SW 1271 (cell line): Measurements from ENCODE around the gene PRKCA.
A peak's percentile ranks its signal among the peaks of the same experiment; 100 is the strongest.

Source experiments
- DNase-seq, 2 experiments: peaks; one replicate each; lab custom pipeline; 2025; lab: John Stamatoyannopoulos, UW

The PRKCA gene

DNA sequence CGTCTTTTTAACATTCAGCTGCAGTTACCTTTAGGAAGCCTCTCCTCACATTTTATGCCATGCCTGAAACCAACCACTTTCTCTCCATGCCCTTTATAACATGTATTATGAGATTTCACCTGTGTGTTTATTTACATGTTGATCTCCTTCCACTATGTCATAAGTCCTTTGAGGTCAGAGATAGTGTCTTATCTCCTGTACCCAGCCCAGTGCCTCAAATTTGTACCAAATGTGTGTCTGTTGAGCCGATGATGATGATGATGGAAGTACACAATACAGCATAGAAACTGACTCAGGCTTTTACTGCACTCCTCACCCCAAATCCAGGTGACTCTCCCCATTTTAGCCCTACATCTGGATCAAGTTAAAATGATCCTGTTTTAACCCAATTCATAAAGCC lies 353.0 kb downstream of the PRKCA start:
- no peak for DNase-seq

DNA sequence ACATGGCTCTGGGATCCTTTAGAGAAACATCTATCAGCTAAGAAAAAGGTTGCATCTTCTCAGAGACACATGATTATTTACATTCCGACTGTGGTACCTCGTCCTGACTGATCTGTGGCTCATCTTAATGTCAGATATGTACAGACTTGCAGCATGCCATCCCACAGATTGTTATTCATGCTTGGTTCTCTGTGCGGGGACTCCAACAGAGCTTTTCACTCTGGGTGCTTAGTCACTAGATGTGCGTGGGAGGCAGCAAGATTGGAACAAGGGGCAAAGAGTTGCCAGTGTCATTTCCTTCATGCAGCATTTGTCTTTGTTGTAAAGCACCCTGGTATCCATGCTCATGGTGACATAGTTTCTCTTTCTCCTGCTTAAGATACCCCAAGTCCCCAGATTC lies 353.4 kb downstream of the PRKCA start:
- DNase-seq: no peak

DNA sequence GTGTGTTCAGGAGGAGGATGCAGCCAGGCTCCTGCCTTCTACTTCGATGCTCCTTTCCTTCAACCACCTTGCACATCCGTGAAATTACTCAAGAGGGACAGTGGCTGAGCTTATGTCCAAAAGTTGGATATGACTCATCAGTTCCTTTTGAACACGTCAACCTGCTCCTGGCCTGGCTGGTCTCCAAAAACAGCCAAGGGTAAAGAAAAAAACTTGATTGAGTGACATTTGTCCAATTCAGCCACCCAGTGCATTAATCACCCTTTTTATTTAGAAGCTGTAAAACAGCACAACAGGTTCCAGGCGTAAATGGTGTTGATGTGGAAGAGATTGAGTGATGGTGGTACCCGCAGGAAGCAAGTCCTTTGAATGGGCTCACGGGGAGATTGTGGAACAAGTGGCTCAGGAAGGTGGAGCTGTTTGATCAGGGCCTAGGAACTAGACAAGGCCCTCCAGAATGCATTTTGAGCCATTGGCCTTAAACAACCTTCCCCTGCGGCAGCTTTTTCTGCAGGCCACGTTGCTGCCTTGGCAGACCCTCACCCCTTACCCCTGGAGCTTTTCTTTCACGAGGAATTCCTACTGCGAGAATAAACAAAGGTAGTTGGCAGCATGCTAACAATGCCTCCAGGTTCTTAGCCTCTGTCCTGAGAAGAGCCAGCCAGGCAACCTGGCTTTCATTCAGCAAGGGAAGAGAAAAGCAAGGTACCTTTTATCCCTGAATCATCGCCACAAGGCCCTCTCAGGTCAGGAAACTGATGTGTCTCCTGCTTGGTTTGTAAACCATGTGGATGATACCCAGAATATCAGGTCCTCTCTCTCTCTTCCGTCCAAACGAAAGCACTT lies 359.2 kb downstream of the PRKCA start:
- DNase-seq: peak; percentile 16 to 35

DNA sequence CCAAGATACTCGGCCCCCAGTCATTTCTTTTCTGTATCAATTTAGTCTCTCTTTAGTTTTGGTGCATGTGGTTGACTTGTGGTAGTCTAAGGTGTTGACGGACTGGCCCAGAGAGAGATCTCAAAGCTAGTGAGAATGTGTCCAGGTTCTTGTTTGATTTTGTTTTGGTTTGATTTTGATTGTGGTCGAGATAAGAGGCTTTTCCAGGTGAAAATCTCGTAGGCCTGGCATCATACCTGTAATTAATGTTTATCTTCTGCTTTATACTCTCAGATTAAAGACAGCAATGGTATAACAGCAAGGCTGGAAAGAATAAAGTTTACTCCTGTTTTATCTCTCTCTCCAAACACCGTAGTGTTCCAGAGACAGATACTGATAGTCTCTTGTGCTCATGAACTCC lies 360.1 kb downstream of the PRKCA start:
- DNase-seq: no peak

- DNase-seq: no peak
Measured at GRCh38 chr17:66663041-66663606, 360.7 kb downstream of the PRKCA start.

DNA sequence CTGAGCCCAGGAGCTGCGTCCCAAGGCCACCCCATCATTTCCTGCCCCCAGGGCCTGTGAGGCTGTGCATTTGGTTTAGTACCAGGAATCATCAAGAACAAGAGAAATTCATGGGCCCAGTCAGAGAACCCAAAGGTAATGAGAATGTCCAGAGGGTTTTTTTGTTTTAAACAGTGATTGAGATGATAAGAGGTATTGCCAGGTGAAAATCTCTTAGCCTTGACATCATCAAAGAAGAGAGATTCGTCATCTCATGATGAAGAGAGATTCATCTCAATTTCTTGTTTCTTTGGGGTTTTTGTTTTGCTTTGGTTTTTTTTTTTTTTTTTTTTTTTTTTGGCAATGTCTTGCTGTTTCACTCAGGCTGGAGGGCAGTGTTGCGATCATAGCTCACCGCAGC lies 361.9 kb downstream of the PRKCA start:
- no peak for DNase-seq

DNA sequence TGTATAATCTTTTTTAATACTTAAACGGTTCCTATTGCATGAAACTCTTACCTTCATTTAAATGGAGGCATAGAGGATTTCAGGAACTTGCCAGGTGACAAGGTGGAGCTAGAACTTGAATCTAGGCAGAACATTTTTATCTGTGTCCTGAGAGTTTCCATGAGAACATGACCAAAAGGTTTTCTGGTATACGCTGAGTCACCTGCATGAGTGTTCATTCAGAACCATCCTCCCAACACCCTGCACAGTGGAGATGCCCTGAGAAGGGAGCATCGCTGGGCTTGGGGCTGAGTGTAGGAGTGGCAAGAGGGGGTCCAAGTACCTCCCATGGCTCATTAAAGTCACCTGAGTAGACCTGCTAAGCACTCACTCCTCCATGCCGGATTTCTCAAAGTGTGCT lies 362.8 kb downstream of the PRKCA start:
- DNase-seq: no peak

DNA sequence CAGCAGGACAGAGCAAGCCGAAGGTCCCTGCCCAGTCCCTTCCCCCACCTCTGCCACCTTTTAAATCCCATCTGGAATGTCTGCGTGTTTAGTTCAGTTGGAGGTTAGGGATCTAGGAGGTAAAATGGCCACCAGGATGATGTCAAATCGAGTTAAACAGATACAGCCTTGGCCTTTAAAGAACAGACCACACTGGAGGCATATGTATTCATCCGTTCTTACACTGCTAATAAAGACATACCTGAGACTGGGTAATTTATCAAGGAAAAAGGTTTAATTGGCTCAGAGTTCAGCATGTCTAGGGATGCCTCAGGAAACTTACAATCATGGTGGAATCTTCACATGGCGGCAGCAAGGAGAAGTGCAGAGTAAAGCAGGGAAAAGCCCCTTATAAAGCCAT lies 364.7 kb downstream of the PRKCA start:
- no peak for DNase-seq

GRCh38 chr17:66667491-66668030 lies 365.1 kb downstream of the PRKCA start:
- no peak for DNase-seq

DNA sequence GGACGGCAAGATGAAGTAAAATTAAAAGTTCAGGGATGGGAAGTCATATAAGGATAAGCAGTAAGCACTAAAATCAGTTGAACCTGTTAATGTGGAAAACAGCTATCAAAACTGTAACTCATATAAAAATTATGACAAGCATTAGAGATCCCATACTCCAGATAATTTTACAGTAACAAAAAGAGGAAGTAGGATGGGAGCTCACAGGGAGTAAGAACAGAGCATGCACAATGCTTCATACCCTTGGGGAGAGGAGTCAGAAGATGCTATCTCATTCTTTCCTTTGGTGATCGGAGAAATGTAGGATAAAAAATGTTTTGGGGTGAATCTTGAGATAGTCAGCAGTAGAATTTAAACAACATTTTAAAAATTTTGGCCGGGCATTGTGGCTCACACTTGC lies 367.8 kb downstream of the PRKCA start:
- DNase-seq: no peak

- no peak for DNase-seq
Measured at GRCh38 chr17:66671156-66671555, 368.7 kb downstream of the PRKCA start.

- DNase-seq: peak in 1 of 2 experiments; percentile 45
Measured at GRCh38 chr17:66673668-66674276, 371.4 kb downstream of the PRKCA start.

- DNase-seq: no peak
Measured at GRCh38 chr17:66675273-66675990, 373.0 kb downstream of the PRKCA start.

DNA sequence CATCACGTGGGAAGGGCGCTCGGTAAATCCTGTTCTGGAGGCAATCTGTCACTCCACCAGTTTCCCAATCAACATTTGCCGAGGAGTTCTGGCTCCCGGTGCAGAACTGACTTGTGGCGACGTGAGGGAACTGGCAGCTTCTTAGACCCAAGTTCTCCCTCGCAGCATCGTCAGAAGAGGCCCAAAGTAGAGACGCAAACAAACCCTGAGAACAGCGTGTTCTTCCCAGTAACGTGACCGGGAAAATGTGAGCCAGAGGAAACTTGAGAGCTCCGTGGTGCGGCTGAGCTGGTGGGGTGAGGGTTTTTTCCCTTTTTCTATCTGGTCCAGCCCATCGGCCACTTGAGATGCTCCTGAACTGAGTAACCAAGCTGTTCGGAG lies 373.6 kb downstream of the PRKCA start:
- no peak for DNase-seq

- DNase-seq: no peak
Measured at GRCh38 chr17:66676421-66676820, 374.0 kb downstream of the PRKCA start.

- no peak for DNase-seq
Measured at GRCh38 chr17:66677201-66677981, 375.0 kb downstream of the PRKCA start.

GRCh38 chr17:66678061-66678460 lies 375.6 kb downstream of the PRKCA start:
- DNase-seq: no peak

GRCh38 chr17:66678827-66679226 lies 376.4 kb downstream of the PRKCA start:
- no peak for DNase-seq

GRCh38 chr17:66679631-66680517 lies 377.5 kb downstream of the PRKCA start:
- no peak for DNase-seq

- no peak for DNase-seq
Measured at GRCh38 chr17:66682283-66682682, 379.9 kb downstream of the PRKCA start.

DNA sequence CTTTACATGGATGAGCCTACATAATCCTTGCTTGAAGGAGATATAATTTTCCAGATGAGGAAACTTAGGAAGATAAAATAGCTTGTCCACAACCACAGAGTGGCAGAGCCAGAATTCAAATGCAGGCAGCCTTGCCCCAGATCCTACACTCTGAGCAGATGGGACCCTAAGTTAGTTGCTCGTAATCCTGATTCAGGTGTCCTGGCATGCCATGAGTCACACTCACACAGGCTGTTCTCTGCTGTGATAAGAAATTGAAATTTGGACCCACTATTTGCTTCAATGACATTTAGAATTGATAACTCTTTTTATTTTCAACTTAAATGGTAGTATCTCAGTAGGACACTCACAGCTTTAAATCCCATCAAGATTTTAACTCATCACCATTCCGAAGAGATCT lies 381.8 kb downstream of the PRKCA start:
- no peak for DNase-seq
